Fibroblast of gingiva (primary cell): Measurements from ENCODE around the gene SNED1.

Experiments used
- DNase-seq: peaks from one replicate; pipeline ENCODE4 v3.0.0-alpha.2; 2011; ENCODE audit warnings: low read depth

The SNED1 gene

GRCh38 chr2:241029599-241030332 lies 31.3 kb downstream of the SNED1 start:
- DNase-seq = no peak

GRCh38 chr2:241030333-241030680 lies 31.9 kb downstream of the SNED1 start:
- DNase-seq = no peak

DNA sequence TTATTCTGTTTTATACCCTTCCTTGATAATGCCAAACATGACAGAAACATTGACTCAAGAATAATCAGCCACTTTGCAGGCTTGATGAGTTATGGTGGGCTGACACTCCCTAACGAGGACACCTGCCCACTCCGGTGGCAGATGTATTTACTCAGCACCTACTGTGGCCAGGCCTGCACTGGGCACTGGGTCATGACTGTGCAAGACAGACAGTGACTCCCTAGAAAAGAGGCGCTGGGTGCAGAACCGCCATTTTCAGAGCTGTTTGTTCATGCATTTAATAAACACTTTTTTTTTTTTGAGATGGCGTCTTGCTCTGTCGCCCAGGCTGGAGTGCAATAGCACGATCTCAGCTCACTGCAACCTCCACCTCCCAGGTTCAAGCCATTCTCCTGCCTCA lies 32.5 kb downstream of the SNED1 start:
- no peak for DNase-seq

- DNase-seq = no peak
Measured at GRCh38 chr2:241031436-241032165, 33.2 kb downstream of the SNED1 start.

DNA sequence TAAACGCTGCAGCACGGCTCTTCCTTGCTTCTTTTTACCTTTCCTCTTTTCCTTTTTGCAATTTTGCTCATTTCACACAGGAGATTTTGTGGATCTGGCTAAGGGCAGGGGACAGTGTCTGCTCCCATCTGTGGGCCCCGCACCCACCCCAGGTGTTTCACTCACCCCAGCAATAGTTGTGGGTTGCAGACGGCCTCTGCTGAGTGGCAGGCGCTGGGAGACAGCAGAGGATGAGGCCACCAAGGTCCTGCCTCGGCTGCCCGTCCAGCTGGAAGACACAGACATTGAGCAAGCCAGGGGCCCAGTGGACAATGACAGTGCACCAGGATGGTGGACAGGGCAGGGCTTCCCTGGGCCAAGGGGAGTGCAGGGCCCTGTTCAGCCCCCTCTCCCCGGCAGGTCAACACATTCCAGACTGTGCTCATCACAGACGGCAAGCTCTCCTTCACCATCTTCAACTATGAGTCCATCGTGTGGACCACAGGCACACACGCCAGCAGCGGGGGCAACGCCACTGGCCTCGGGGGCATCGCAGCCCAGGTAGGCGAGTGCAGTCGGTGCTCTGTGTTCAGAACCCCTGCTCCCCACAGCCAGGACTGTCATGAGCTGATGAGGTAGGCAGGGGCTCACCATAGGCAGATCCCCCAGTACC lies 35.0 kb downstream of the SNED1 start:
- no peak for DNase-seq

- DNase-seq = no peak
Measured at GRCh38 chr2:241033994-241034393, 35.6 kb downstream of the SNED1 start.

DNA sequence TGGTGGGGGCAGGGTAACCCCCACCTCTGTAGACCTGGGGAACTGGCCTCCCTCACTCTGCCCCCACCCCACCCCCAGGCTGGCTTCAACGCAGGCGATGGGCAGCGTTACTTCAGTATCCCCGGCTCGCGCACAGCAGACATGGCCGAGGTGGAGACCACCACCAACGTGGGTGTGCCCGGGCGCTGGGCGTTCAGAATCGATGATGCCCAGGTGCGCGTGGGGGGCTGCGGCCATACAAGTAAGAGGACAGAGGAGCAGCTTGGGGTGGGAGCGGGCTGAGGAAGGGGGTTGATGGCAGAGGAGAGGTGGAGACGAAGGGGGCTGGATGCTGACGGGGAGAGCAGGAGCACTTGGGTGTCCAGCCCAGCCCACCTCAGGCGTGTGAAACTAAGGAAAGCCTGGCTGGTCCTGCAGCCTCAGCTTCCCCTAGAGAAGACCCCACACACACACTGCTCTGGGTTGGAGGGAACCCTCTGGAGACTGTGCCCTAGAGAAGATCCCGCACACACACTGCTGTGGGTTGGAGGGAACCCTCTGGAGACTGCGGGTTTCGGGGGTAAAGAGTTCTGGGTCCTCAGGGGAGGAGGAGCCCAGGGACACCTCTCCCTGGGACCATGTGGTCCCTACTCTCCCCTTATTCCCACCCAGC lies 36.2 kb downstream of the SNED1 start:
- DNase-seq = no peak

GRCh38 chr2:241035142-241035817 lies 36.9 kb downstream of the SNED1 start:
- DNase-seq = no peak

DNA sequence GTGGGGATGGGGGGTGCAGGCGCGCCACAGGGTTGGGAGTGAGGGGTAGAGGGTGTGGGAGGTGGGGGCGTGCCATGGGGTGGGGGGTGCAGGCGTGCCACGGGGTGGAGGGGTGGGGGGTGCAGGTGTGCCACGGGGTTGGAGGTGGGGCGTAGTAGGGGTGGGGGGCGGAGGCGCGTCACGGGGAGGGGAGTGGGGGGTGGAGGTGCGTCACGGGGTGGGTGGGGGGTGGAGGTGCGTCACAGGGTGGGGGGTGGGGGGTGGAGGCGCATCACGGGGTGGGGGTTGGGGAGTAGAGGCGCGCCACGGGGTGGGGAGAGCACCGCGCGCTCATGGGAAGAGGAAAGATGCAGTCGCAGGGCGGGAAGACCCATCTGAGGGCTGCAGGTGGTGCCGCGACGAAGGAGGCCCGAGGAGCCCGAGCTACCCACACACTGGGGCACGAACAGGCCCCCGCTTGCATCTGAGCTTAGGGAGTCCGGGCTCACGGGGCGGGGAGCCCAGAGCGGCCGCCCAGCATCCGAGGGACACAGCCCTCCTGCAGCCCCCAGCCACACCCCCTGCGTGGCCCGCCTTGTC lies 37.5 kb downstream of the SNED1 start:
- DNase-seq = no peak

DNA sequence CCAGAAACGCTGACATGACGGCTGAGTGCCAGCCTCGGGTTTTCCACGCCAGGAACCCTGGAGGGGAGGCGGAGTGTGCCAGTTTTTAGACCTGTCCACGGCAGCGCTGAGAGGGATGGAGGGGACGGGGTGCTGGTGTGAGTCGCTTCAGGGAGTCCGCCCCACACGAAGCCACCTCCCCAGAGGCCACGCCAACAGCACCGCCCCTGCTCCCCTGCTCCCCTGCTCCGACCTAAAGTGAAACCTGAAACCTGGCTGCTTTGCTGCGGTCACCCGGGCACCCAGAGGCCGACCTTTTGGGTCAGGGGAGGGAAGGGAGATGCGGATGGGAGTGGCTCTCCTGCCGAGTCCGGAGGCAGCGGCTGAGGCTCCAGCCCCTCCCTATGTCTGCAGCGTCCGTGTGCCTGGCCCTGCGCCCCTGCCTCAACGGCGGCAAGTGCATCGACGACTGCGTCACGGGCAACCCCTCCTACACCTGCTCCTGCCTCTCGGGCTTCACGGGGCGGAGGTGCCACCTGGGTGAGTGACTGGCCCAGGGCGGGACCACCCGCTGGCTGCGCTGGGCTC lies 38.1 kb downstream of the SNED1 start:
- no peak for DNase-seq

DNA sequence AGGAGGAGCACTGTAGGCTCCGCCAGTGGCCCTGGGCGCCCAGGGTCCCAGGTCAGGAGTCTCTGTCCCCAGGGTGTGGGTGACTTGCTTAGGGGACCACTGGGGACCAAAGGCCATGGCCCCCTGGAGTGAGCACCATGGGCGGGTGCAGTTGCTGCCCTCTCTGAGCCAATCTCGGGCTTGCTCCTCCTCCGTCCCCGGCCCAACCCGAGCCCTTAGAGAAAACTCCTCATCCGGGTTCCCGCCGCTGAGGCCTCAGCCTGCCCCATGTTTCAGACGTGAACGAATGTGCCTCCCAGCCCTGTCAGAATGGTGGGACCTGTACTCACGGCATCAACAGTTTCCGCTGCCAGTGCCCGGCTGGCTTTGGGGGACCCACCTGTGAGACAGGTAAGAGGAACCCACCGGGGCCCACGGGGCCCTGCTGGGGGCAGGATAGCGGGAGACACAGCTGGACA lies 38.6 kb downstream of the SNED1 start:
- DNase-seq = no peak

DNA sequence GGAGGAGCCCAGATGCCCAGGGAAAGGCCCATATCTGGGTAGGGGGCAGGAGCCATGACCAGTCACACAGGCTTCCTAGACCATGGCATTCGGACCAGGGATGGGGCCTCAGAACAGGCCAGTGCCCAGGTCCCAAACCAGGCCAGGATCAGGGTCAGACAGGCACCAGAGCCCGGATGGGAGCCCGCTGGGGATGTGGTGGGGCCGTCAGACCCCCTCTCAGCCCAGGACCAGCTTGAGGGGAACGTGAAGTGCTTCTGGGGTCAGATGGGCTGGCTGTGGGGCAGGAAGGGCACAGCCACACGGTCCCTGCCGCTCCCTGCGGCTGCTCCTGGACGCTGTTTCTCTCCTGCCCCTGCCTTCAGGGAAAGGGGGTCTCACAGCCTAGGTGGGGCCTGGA lies 39.1 kb downstream of the SNED1 start:
- no peak for DNase-seq

- no peak for DNase-seq
Measured at GRCh38 chr2:241038374-241039180, 40.2 kb downstream of the SNED1 start.

DNA sequence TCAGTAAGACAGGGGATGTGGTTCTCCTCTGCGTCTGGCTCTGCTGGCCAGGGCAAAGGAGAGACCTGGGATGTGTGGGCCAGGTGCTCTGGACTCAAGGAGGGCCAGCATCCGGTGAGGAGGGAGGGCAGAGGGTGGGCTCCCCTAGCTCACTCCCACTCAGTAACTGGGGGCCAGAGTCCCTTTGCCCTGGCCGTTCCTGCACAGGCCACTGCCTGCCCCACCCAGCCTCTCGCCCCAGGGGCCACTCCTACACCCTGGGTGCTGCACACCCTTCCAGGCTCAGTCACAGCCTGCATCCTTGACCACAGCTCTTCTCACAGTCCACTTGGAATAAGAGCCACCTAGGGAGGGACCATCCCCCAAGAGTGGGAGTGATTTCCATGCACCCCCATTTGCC lies 41.0 kb downstream of the SNED1 start:
- DNase-seq = no peak

DNA sequence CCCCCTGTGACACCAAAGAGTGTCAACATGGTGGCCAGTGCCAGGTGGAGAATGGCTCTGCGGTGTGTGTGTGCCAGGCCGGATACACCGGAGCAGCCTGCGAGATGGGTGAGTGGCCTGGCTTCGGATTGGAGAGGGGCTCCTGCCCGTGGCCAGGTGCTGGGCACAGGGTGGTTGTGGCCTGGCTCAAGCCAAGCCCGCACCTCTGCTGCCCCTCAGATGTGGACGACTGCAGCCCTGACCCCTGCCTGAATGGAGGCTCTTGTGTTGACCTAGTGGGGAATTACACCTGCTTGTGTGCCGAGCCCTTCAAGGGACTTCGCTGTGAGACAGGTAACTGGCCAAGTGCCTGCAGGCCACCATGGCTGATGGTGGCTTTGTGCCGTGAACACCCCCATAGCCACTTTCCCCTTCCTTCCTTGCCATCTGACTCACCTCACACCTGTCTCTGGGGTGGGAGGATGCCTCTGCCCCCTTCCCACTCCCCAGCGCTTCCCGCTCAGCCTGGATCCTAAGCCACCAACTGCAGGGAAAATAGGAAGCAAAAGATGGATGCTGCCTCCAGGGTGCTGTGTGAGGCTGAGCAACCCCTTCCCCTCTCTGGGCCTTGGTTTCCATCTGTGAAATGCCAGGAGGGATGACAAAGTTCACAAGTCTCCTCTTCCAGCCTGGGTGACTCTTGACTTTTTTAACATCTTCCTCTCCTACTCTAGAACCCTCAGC lies 41.8 kb downstream of the SNED1 start:
- DNase-seq = no peak

DNA sequence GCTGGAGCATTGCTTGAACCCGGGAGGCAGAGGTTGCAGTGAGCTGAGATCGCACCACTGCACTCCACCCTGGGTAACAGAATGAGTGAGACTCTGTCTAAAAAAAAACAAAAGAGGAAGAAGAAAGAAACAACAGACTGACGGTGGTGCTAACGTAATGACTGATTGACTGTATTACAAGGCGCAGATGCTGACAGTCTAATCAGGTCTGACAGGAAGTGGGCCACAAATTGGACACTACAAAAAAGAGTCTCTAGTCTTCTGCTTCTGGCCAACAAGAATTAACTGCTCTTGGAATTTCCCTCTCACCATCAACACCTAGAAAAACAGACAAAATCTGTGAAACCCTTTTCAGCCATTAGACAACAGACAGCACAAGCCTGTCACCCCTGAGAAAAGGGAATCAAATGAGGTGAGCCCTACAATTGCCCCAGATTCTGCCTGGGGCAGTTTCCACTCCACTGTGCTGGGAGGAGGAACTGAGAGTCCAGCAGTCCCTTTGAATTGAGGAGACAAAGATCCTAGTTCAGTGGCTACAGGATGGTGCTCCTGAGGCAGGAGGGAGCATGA lies 43.3 kb downstream of the SNED1 start:
- DNase-seq = no peak

DNA sequence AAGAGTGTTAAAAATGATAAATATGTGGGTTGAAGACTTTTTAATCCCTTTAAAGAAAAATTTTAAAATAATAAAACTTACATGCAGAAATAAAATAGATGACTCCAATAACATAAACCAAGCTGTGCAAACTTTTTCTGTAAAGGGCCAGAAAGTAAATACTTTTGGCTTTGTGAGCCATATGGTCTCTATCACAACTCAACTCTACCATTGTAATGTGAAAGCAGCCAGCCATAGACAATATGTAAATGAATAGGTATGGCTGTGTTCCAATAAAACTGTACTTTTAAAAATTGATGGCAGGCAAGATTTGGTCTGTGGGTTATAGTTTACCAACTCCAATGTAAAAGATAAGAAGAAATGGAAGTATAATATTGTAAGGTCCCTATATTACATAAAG lies 45.2 kb downstream of the SNED1 start:
- no peak for DNase-seq

GRCh38 chr2:241047253-241048010 lies 49.0 kb downstream of the SNED1 start:
- DNase-seq = no peak
